ENCODE measurements around the gene NSMCE1. TPM values are rescaled to one million over a fixed set of nuclear protein-coding genes. Genes with fewer than 3 reads are reported as not detected.

NSMCE1 gene
- total and polyA plus RNA-seq, 2 of the 4 experiments (the other 2 are of a cell fraction), result 47.5 to 120 TPM

Other genes starting within 250 kb of the NSMCE1 start
- not detected in 2 replicates for gene C16orf82, start 201.8 kb downstream of the NSMCE1 start, total RNA-seq (2012; rRNA removed)
- gene C16orf82, start 201.8 kb downstream of the NSMCE1 start, polyA plus RNA-seq (2012; rRNA removed), result not detected in 2 replicates
- gene KDM8, start 65.2 kb downstream of the NSMCE1 start, total RNA-seq (2012; rRNA removed), result 3.2 and 3.6 TPM in 2 replicates
- 3.8 and 4.3 TPM in 2 replicates for gene KDM8, start 65.2 kb downstream of the NSMCE1 start, polyA plus RNA-seq (2012; rRNA removed)
- gene IL4R, start 45.2 kb upstream of the NSMCE1 start, total RNA-seq (2012; rRNA removed), result 6.3 and 8.3 TPM in 2 replicates
- 18.7 and 21.5 TPM in 2 replicates for gene IL4R, start 45.2 kb upstream of the NSMCE1 start, polyA plus RNA-seq (2012; rRNA removed)
- 0.72 and 0.83 TPM in 2 replicates for gene IL21R, start 133.4 kb upstream of the NSMCE1 start, total RNA-seq (2012; rRNA removed)
- 0.83 and 0.97 TPM in 2 replicates for gene IL21R, start 133.4 kb upstream of the NSMCE1 start, polyA plus RNA-seq (2012; rRNA removed)